ENCODE data around the gene RAB40C. TPM values are rescaled to one million over a fixed set of nuclear protein-coding genes. Genes with fewer than 3 reads are reported as not detected.

The RAB40C gene
- total RNA-seq, 1 donor from 2014 or later = 6.0 TPM

DNA sequence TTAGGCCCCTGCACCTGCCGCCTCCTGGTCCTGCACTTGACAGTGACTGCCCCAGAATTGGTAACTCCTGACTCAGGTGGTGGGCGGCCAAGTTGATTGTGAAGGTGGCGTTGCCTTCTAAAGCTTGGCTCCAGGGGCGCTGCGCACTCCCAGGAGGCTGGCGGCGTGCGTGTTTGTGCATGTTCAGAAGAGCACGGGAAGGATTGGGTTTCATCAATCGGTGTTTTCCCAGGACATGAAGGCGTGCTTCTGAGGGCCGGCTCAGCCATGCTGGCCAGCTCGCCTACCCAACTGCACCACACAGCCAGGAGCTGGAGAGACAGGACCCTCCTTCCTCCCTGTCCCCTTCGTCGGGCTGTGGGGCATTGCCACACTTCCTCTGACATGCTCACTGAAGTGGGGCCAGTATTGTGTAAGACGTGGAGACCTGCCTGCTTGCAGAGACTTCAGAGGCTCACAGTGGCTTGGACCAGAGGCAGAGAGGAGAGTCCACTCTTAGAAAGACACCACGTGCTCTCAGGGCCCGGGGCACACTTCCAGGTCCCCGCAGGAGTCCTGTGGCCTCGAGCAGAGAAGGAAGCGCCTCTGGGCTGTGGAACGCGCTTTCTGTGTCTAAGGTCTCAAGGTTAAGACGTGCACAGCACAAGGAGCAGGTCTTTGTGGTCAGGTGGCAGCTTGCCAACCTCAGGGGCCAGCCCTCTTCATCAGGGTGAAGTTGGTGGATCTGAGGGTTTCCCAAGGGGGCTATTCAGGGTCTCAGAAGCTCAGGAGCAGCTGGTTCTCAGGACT is 2.8 kb downstream of the RAB40C start:
- no peak overlapping the region for H3K9ac ChIP-seq
- peaks cover 11% of the 10 kb centered on the region for H3F3A ChIP-seq (ENCODE audit: low read depth)

DNA sequence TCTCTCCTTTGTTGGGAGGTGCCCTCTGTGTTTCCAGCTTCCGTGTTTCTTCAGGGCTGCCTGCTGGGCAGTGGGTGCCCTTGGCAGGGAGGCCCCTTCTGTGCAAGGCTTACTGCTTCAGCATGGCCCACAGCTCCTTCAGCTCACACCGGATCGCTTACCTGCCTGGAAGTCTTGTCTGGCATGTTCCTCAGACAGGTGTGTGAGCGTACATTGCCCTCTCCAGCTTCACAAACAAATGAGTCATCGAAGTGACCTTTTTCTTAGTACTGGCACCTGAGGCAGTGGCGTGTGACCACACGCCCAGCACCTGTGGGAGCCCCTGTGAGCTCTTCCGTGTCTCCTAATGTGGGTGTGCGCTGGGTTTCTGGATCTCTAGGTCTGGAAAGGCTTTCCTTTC is 3.5 kb downstream of the RAB40C start:
- no peak for TF ChIP-seq EZH2phosphoT487 (IDR thresholded peaks at IDR 0.05)
- TF ChIP-seq, protein P1, sequence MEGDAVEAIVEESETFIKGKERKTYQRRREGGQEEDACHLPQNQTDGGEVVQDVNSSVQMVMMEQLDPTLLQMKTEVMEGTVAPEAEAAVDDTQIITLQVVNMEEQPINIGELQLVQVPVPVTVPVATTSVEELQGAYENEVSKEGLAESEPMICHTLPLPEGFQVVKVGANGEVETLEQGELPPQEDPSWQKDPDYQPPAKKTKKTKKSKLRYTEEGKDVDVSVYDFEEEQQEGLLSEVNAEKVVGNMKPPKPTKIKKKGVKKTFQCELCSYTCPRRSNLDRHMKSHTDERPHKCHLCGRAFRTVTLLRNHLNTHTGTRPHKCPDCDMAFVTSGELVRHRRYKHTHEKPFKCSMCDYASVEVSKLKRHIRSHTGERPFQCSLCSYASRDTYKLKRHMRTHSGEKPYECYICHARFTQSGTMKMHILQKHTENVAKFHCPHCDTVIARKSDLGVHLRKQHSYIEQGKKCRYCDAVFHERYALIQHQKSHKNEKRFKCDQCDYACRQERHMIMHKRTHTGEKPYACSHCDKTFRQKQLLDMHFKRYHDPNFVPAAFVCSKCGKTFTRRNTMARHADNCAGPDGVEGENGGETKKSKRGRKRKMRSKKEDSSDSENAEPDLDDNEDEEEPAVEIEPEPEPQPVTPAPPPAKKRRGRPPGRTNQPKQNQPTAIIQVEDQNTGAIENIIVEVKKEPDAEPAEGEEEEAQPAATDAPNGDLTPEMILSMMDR (IDR thresholded peaks at IDR 0.05) = no peak
- TF ChIP-seq EZH2 (IDR thresholded peaks at IDR 0.05) = no peak
- Histone ChIP-seq H3K4me3 (no peak overlapping the region), H3K36me3 (no peaks in the 10 kb centered on the region), H3K27ac (no peak overlapping the region), H3K4me2 (no peak overlapping the region), H3K9me3 (ENCODE audit: low read depth) (no peaks in the 10 kb centered on the region), H4K20me1 (ENCODE audit: low read depth) (peaks cover 60% of the 10 kb centered on the region), H3K27me3 (peaks cover 14% of the 10 kb centered on the region), H2AFZ (replicated peaks) (no peak overlapping the region), H3K79me2 (ENCODE audit: low read depth) (peaks cover 25% of the 10 kb centered on the region), H3F3A (ENCODE audit: low read depth) (peaks cover 6% of the 10 kb centered on the region), H3K9ac (no peak overlapping the region), H3K4me1 (peaks cover 3% of the 10 kb centered on the region)
- peak overlapping the region; percentile 69 for H3K4me3 Mint-ChIP-seq
- peaks cover 17% of the 10 kb centered on the region for H3K36me3 Mint-ChIP-seq
- no peak overlapping the region for H3K27ac Mint-ChIP-seq
- no peak for DNase-seq (ENCODE audit: low spot score)
- H3K27me3 Mint-ChIP-seq (ENCODE audit: insufficient read depth, low read depth) = peaks cover 8% of the 10 kb centered on the region
- no peaks in the 10 kb centered on the region for H3K9me3 Mint-ChIP-seq
- peaks cover 19% of the 10 kb centered on the region for H3K4me1 Mint-ChIP-seq

More for the DNA sequence above, 2.8 kb downstream of the RAB40C start:
- peaks cover 67% of the 10 kb centered on the region for H4K20me1 ChIP-seq (ENCODE audit: low read depth)
- peaks cover 14% of the 10 kb centered on the region for H3K27me3 ChIP-seq
- Mint-ChIP-seq H3K27ac (no peak overlapping the region), H3K4me1 (peaks cover 22% of the 10 kb centered on the region), H3K4me3 (no peak overlapping the region), H3K9me3 (no peaks in the 10 kb centered on the region), H3K36me3 (peaks cover 17% of the 10 kb centered on the region), H3K27me3 (ENCODE audit: insufficient read depth, low read depth) (peaks cover 8% of the 10 kb centered on the region)
- TF ChIP-seq, protein P1 (IDR thresholded peaks at IDR 0.05) = no peak
- TF ChIP-seq EZH2 (IDR thresholded peaks at IDR 0.05) (no peak), EZH2phosphoT487 (IDR thresholded peaks at IDR 0.05) (no peak)
- H3K4me1 ChIP-seq = peaks cover 3% of the 10 kb centered on the region
- H2AFZ ChIP-seq (replicated peaks) = no peak overlapping the region
- no peaks in the 10 kb centered on the region for H3K9me3 ChIP-seq (ENCODE audit: low read depth)
- no peak overlapping the region for H3K4me2 ChIP-seq
- H3K4me3 ChIP-seq = no peak overlapping the region
- peaks cover 32% of the 10 kb centered on the region for H3K79me2 ChIP-seq (ENCODE audit: low read depth)
- H3K36me3 ChIP-seq = no peaks in the 10 kb centered on the region
- no peak for DNase-seq (ENCODE audit: low spot score)
- H3K27ac ChIP-seq = no peak overlapping the region

DNA sequence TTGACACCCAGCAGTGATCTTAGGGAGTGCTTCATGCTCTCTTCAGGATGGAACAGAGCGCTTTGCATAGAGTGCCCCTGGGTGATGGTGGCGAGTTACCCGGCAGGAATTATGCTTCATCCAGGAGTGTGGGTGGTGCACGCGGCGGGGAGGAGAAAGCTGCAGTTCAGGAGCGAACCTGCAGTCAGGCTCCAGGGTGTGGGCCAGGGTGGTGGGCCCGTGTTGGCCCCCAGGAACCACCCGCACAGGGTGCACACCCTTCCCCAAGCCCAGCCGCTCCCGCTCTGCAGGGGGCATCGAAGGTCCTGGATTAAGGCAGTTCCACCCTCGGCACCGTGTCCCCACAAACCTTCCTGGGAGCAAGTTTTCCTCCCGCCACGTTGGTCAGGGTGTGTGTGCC is 3.9 kb downstream of the RAB40C start:
- DNase-seq (ENCODE audit: low spot score) = no peak
- Mint-ChIP-seq H3K9me3 (no peaks in the 10 kb centered on the region), H3K27me3 (ENCODE audit: insufficient read depth, low read depth) (peaks cover 10% of the 10 kb centered on the region), H3K4me1 (peaks cover 18% of the 10 kb centered on the region), H3K36me3 (peaks cover 19% of the 10 kb centered on the region), H3K27ac (no peak overlapping the region), H3K4me3 (peak overlapping the region; percentile 69)
- H4K20me1 ChIP-seq (ENCODE audit: low read depth) = peaks cover 58% of the 10 kb centered on the region
- peaks cover 2% of the 10 kb centered on the region for H3F3A ChIP-seq (ENCODE audit: low read depth)
- H3K9me3 ChIP-seq (ENCODE audit: low read depth) = no peaks in the 10 kb centered on the region
- H3K36me3 ChIP-seq = no peaks in the 10 kb centered on the region
- no peak overlapping the region for H2AFZ ChIP-seq (replicated peaks)
- no peak overlapping the region for H3K27ac ChIP-seq
- TF ChIP-seq EZH2 (IDR thresholded peaks at IDR 0.05) (no peak), EZH2phosphoT487 (IDR thresholded peaks at IDR 0.05) (no peak)
- no peak overlapping the region for H3K4me2 ChIP-seq
- peaks cover 3% of the 10 kb centered on the region for H3K4me1 ChIP-seq
- H3K79me2 ChIP-seq (ENCODE audit: low read depth) = peaks cover 23% of the 10 kb centered on the region
- peaks cover 14% of the 10 kb centered on the region for H3K27me3 ChIP-seq
- no peak overlapping the region for H3K9ac ChIP-seq
- no peak overlapping the region for H3K4me3 ChIP-seq

DNA sequence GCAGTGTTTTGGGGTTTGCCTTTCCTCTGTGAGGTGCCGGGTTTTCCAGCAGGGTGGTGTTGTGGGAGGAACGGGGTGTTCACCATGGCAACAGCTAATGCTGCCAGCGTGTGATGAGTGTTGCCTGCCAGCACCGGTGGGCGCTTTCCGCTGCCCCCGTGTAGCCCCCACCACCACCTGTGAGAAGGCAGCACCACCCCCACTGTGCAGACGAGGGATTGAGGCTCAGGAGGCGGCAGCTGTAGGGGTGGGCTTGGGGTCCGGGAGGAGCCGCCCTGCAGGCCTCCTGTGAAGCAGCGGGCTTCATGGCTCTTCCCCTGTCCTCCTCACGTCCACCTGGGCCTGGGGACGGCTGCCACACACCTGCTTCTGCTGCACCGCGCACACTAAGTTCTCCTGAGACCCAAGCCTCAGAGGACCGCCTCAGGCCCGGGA is 5.2 kb downstream of the RAB40C start:
- Histone ChIP-seq H3K4me3 (no peak overlapping the region), H3K4me2 (no peak overlapping the region), H3K4me1 (peaks cover 3% of the 10 kb centered on the region), H4K20me1 (ENCODE audit: low read depth) (peaks cover 58% of the 10 kb centered on the region), H2AFZ (replicated peaks) (no peak overlapping the region), H3K27ac (no peak overlapping the region), H3K9me3 (ENCODE audit: low read depth) (no peaks in the 10 kb centered on the region), H3K9ac (no peak overlapping the region), H3K27me3 (peaks cover 14% of the 10 kb centered on the region), H3K36me3 (no peaks in the 10 kb centered on the region), H3F3A (ENCODE audit: low read depth) (no peaks in the 10 kb centered on the region), H3K79me2 (ENCODE audit: low read depth) (peaks cover 23% of the 10 kb centered on the region)
- Mint-ChIP-seq H3K9me3 (no peaks in the 10 kb centered on the region), H3K27me3 (ENCODE audit: insufficient read depth, low read depth) (peaks cover 10% of the 10 kb centered on the region), H3K4me1 (peaks cover 18% of the 10 kb centered on the region), H3K36me3 (peaks cover 21% of the 10 kb centered on the region), H3K4me3 (no peak overlapping the region), H3K27ac (peak overlapping the region; percentile 53)
- DNase-seq (ENCODE audit: low spot score) = no peak
- no peak for TF ChIP-seq EZH2 (IDR thresholded peaks at IDR 0.05)
- TF ChIP-seq, protein P1 (IDR thresholded peaks at IDR 0.05) = no peak

Measured in neural progenitor cell (in vitro differentiated cells).